Sigmoid colon (tissue), 7 donors: ENCODE measurements around the gene PBX3. TPM values are rescaled to one million over a fixed set of nuclear protein-coding genes. Genes with fewer than 3 reads are reported as not detected.

Experiments
- DNase-seq: peaks from one replicate; pipeline ENCODE4 v3.0.0-alpha.2; 2019
- H3K27ac ChIP-seq, 4 donors: fragments of 200-600 bp; sonication (generic); one replicate each; pipeline ENCODE4 v1.5.1; 2016 to 2019; ENCODE audit warnings: mild to moderate bottlenecking in 1 of 4
- H3K27me3 ChIP-seq, 3 donors: fragments of 200-600 bp; sonication (generic); one replicate each; pipeline ENCODE4 v1.5.1; 2019; ENCODE audit warnings: mild to moderate bottlenecking in 1 of 3
- H3K36me3 ChIP-seq, 4 donors: fragments of 200-600 bp; sonication (generic); one replicate each; pipeline ENCODE4 v1.5.1; 2016 to 2019
- H3K4me1 ChIP-seq, 4 donors: fragments of 200-600 bp; sonication (generic); one replicate each; pipeline ENCODE4 v1.5.1; 2017 to 2019
- H3K4me3 ChIP-seq, 4 donors: fragments of 200-600 bp; sonication (generic); one replicate each; pipeline ENCODE4 v1.5.1; 2017 to 2019; ENCODE audit warnings: mild to moderate bottlenecking in 2 of 4, moderate library complexity in 1 of 4
- H3K9me3 ChIP-seq, 4 donors: fragments of 200-600 bp in 3 of 4; sonication (generic) in 3 of 4; one replicate each; pipeline versions ENCODE4 v1.5.1 to v1.6.1; 2013 to 2019
- EP300 ChIP-seq, 4 donors: sonication (generic); formaldehyde crosslinking; IDR thresholded peaks; one replicate each; pipeline ENCODE4 v1.6.1; 2017; ENCODE audit warnings: antibody characterized with exemption in 4 of 4
- POLR2A ChIP-seq, 2 donors: fragments of 450-650 bp; IDR thresholded peaks; one replicate each; pipeline ENCODE4 v1.6.1; 2016; ENCODE audit warnings: antibody characterized with exemption in 2 of 2, mild to moderate bottlenecking in 2 of 2, moderate library complexity in 2 of 2
- POLR2AphosphoS5 ChIP-seq, 4 donors: sonication (generic); formaldehyde crosslinking; IDR thresholded peaks; one replicate each; pipeline ENCODE4 v1.6.1; 2017; ENCODE audit warnings: antibody characterized with exemption in 4 of 4
- WGBS, 2 donors: extraction: QIAGEN DNeasy Blood & Tissue Kit; methylation state at CpG; one replicate each; pipeline ENCODE4 v1.1.7; 2013; 5-methylcytosine and 5-hydroxymethylcytosine counted together
- intact Hi-C: fragments of 100-400 bp; cut with DNase I; formaldehyde crosslinking; loops from one replicate; pipeline ENCODE4 v1.15.1; 2023
- polyA plus RNA-seq, 3 donors: library from polyadenylated mRNA; stranded (reverse); fragments of 200-250 nt; gene quantifications; one replicate each; pipeline ENCODE4 v1.2.3, GENCODE V29; 2013
- total RNA-seq, 4 donors: library from RNA; depleted of rRNA; stranded (reverse); fragments of >200 nt; gene quantifications; one replicate each; pipeline ENCODE4 v1.1.0, GENCODE V29; 2016
- TF ChIP-seq, protein P1 (sequence below), 4 experiments: fragments of 450-650 bp in 3 of 4; fragments of 200-600 bp in 1 of 4; IDR thresholded peaks; one replicate each; pipeline ENCODE4 v1.5.1; 2016 to 2019; ENCODE audit warnings: antibody characterized with exemption in 4 of 4, mild to moderate bottlenecking in 3 of 4, moderate library complexity in 2 of 4
- donor health status: healthy with polysubstance abuse.
- donor health status: Bipolar disorder and iron deficiency.
- donor health status: healthy.

Gene PBX3
- total and polyA plus RNA-seq, 7 donors: 2.8 to 159 (median 90.6) TPM

DNA sequence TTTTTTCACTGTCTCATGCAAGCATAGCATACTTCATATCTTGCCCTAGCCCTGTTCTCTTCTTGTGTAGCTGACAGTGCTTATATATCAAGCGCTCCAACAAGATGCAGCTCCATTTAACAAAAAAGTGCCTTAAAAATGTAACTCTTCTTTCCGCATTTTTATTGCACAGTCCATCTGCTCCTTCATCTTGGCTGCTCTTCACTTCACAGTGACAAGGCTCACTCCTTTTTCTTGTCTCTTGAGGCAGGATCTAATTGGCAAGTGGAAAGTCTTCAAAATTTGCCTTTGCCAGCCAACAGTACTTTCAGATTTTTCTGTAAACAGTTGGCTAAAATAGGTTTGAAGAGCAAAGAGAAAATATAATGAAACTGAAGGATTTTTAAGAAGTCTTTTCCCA is 161.8 kb downstream of the PBX3 start:
- H3K9me3 ChIP-seq: no peaks in the 10 kb centered on the region
- no peak overlapping the region for H3K4me3 ChIP-seq
- no peak overlapping the region for H3K27ac ChIP-seq
- intact Hi-C loops: no loop called here
- H3K4me1 ChIP-seq: peaks cover 0 to 95% (median 54%) of the 10 kb centered on the region in 4 donors
- no peak for DNase-seq
- 96 to 99% methylated on average over 2 of the region's 2 CpGs for WGBS, 2 donors
- H3K27me3 ChIP-seq: no peaks in the 10 kb centered on the region
- no peaks in the 10 kb centered on the region for H3K36me3 ChIP-seq
- TF ChIP-seq POLR2A (IDR thresholded peaks at IDR 0.05) (no peak), POLR2AphosphoS5 (IDR thresholded peaks at IDR 0.05) (no peak), EP300 (IDR thresholded peaks at IDR 0.05) (no peak)
- TF ChIP-seq, protein P1, sequence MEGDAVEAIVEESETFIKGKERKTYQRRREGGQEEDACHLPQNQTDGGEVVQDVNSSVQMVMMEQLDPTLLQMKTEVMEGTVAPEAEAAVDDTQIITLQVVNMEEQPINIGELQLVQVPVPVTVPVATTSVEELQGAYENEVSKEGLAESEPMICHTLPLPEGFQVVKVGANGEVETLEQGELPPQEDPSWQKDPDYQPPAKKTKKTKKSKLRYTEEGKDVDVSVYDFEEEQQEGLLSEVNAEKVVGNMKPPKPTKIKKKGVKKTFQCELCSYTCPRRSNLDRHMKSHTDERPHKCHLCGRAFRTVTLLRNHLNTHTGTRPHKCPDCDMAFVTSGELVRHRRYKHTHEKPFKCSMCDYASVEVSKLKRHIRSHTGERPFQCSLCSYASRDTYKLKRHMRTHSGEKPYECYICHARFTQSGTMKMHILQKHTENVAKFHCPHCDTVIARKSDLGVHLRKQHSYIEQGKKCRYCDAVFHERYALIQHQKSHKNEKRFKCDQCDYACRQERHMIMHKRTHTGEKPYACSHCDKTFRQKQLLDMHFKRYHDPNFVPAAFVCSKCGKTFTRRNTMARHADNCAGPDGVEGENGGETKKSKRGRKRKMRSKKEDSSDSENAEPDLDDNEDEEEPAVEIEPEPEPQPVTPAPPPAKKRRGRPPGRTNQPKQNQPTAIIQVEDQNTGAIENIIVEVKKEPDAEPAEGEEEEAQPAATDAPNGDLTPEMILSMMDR (IDR thresholded peaks at IDR 0.05): no peak

DNA sequence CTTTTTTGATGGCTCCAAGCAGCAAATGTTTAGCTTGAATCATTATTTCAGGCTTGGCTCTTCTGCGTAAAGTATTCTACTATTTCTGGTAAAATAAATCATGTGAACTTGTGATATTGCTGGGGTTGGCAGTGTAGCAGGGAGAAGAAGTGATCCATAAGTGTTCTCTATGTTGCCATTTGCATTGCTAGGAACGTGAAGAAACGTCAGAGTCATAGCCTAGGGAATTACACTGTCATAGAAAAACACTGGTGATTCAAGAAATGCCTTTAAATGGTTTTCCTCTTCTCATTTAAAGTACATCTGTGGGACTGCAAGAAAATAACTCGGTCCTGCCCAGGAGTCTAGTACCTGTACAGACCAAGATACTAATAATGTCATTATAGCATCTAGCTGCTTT is 162.3 kb downstream of the PBX3 start:
- H3K27ac ChIP-seq: no peak overlapping the region
- no peaks in the 10 kb centered on the region for H3K27me3 ChIP-seq
- no peaks in the 10 kb centered on the region for H3K9me3 ChIP-seq
- no peak for DNase-seq
- no peaks in the 10 kb centered on the region for H3K36me3 ChIP-seq
- TF ChIP-seq POLR2A (IDR thresholded peaks at IDR 0.05): no peak
- no peak for TF ChIP-seq POLR2AphosphoS5 (IDR thresholded peaks at IDR 0.05)
- TF ChIP-seq EP300 (IDR thresholded peaks at IDR 0.05): no peak
- TF ChIP-seq, protein P1 (IDR thresholded peaks at IDR 0.05): no peak
- intact Hi-C loops: no loop called here
- WGBS, 2 donors: 92 to 93% methylated on average over 4 of the region's 4 CpGs
- no peak overlapping the region for H3K4me3 ChIP-seq
- H3K4me1 ChIP-seq: peaks cover 0 to 95% (median 52%) of the 10 kb centered on the region in 4 donors

DNA sequence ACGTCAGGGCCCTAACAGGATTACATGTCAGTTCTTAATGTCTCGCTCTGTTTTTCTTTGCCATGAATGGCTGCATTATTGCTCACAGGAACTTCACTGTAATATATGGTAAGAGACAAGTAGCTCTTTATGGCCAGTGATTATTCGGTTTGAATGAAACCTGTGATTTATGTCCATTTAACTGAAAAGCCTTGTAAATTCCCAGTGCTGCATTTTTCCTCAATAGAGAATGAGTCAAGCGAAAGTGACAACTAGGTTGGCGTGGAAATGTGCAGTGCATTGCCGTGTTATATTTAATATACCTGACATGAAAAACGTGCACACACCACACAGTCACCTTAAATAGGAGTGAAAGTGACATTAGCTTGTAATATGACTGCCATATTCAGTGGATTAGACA is 163.1 kb downstream of the PBX3 start:
- peaks cover 0 to 94% (median 48%) of the 10 kb centered on the region in 4 donors for H3K4me1 ChIP-seq
- no peaks in the 10 kb centered on the region for H3K27me3 ChIP-seq
- H3K27ac ChIP-seq: no peak overlapping the region
- intact Hi-C loops: loop anchor here (10.0 kb wide), 1 partner anchor 495 kb away; no protein-coding TSS in a partner anchor
- TF ChIP-seq POLR2A (IDR thresholded peaks at IDR 0.05): no peak
- TF ChIP-seq POLR2AphosphoS5 (IDR thresholded peaks at IDR 0.05): no peak
- TF ChIP-seq, protein P1 (IDR thresholded peaks at IDR 0.05): no peak
- no peaks in the 10 kb centered on the region for H3K9me3 ChIP-seq
- no peak for DNase-seq
- H3K36me3 ChIP-seq: no peaks in the 10 kb centered on the region
- WGBS, 2 donors: 87 to 91% methylated on average over 7 of the region's 7 CpGs
- H3K4me3 ChIP-seq: no peak overlapping the region

DNA sequence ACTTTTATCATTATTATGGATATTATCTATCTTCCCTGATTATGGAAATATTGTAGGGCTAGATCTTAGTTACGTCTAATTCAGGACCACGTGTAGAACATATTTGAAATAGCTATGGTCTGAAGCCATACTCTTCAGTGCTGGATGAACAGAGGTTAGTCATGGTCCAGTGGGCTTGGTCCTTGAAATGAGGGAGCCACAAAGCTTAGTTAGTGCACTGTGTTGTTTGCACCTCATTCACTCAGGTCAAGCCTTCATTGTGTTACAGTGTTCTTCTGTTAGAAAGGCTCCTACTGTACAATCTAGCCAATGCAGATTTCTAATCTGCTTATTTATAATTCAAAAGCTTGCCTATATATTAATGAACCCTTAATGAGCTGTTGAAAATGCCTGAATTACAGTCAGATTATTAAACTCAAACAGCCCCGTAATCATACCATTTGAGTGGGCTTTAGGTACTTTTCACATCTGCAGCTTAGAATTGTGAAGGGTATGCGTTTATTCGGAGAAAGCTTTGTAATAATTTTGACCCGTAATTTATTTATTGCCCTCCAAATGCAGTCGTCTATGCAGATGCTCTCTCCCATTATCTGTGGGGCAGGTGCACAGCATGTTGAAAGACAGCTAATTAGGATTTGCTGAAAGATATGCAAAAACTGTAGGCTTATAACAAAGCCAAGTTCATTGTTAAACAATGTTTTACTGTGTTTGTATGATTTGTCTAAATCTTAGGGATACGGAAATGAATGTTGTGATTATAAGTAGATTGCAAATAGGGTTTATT is 164.9 kb downstream of the PBX3 start:
- no peak overlapping the region for H3K4me3 ChIP-seq
- intact Hi-C loops: loop anchor here (10.0 kb wide), 1 partner anchor 497 kb away; no protein-coding TSS in a partner anchor
- WGBS, 2 donors: 89 to 90% methylated on average over 8 of the region's 8 CpGs

More for the DNA sequence above, 164.9 kb downstream of the PBX3 start:
- no peaks in the 10 kb centered on the region for H3K27me3 ChIP-seq
- H3K36me3 ChIP-seq: peaks cover 0 to 9% (median 0%) of the 10 kb centered on the region in 4 donors
- no peaks in the 10 kb centered on the region for H3K9me3 ChIP-seq
- no peak for DNase-seq
- H3K4me1 ChIP-seq: peaks cover 0 to 76% (median 35%) of the 10 kb centered on the region in 4 donors
- no peak for TF ChIP-seq POLR2AphosphoS5 (IDR thresholded peaks at IDR 0.05)
- TF ChIP-seq EP300 (IDR thresholded peaks at IDR 0.05): no peak
- TF ChIP-seq, protein P1 (IDR thresholded peaks at IDR 0.05): no peak
- TF ChIP-seq POLR2A (IDR thresholded peaks at IDR 0.05): no peak
- H3K27ac ChIP-seq: no peak overlapping the region
